SKM-1 treated with dmso at 0.1 percent for 144 hours (cell line): ENCODE data around the gene BST1.

Experiments used
- DNase-seq: peaks from one replicate; lab custom pipeline; 2025; ENCODE audit not compliant: unreplicated experiment; lab: John Stamatoyannopoulos, UW

The BST1 gene

DNA sequence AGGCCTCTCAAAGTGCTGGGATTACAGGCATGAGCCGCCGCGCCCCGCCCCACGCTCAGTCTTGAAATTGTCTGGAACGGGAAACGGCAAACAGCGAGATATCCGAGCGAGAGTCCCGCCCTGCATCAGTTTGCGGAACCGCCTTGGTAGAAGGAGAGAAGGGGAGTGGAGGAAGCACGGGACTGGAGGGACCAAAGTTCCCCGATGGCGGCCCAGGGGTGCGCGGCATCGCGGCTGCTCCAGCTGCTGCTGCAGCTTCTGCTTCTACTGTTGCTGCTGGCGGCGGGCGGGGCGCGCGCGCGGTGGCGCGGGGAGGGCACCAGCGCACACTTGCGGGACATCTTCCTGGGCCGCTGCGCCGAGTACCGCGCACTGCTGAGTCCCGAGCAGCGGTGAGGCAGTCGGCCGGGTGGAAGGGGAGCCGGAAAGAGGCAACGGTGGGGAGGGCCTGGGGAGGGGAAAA is at the start of gene BST1:
BST1 (plus strand) TSS at position 125 of the 463 bp plus-strand sequence; CDS start at position 205, 80 bp downstream.
- peak; percentile 81 for DNase-seq

- no peak for DNase-seq
Measured at GRCh38 chr4:15653420-15653819, 49.4 kb upstream of the BST1 start.

GRCh38 chr4:15653864-15654592 is 48.8 kb upstream of the BST1 start:
- peak; percentile 18 for DNase-seq

GRCh38 chr4:15654593-15655222 is 48.2 kb upstream of the BST1 start:
- no peak for DNase-seq

DNA sequence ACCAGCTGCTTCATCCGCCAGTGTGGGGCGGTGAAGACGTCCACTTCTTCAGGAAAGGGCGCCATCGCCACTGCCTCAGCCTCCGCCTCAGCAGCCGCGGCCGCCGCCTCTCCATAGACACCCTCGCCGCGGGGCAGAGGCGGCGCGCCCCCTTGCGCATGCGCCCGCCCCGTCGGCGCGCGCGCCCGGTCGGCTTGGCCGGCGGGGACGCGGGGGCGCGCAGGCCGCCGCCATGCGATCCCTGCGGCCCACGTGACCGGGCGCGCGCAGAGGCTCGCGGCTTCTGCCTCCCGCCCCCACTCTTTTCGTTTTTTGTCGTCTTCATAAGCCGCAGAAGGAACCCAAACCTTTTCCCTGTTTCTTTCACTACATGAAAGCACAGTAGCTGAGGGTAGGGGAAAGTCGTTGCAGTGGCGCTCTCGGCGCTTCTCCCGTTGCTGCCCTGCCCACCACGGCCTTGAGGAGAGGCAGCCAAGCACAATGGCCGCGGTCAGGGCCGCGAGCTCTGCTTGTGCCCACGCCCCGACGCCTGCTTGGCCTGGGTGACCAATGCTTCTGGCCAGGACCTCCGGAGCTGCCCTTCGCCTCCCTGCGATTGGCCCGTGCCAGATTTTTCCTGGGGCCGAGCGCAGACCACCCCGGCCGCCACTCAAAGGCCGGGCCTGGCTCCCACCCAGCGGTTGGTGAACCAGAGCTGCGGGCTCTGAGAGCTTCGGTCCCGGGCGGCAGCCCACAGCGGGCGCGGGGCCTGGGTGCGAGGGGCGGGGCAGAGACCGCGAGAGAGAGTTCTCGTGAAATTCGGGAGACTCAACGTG is 47.4 kb upstream of the BST1 start, which contains the start of gene FBXL5:
FBXL5 (minus strand) TSS at position 135 of the 815 bp plus-strand sequence; CDS start at position 65, 70 bp downstream.
- peak; percentile 75 for DNase-seq

DNA sequence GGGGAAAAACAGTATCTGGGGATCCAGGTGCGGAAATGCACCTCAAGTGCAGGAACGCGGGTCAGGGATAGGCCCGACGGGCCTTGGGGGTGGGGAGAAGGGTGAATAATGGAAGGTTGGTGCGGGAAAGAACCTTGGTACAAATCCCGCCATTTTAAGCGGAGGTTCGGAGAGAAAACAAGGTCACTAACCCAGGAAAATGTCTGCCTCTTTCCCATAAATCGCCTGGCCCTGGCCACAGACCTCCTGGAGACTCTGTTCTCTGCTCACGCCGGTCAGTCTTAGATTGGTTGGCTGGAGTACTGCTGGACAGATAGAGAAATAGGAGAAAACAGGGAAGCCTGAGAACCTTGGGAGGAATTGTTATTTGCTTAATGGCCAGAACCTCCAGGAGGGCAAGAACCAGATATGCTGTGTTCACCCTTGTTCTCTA is 46.8 kb upstream of the BST1 start:
- no peak for DNase-seq

DNA sequence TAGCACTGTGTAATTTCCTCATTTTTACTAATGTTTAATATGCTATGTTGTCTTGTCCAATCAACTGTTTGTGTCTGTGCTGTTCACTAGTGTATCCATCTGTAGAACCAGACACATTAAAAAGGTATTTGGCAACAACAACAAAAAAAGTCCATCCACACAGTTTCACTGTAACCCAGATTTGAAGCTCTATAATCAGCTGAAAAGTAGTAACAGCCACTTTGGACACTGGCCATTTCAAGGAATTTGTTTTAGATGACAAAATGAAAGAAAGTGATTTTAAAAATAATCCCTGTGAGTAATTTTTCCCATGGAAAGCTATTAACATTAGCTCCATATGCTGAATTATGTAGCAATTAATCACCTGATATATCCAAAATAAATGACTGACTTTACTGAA is 45.5 kb upstream of the BST1 start:
- DNase-seq = no peak

DNA sequence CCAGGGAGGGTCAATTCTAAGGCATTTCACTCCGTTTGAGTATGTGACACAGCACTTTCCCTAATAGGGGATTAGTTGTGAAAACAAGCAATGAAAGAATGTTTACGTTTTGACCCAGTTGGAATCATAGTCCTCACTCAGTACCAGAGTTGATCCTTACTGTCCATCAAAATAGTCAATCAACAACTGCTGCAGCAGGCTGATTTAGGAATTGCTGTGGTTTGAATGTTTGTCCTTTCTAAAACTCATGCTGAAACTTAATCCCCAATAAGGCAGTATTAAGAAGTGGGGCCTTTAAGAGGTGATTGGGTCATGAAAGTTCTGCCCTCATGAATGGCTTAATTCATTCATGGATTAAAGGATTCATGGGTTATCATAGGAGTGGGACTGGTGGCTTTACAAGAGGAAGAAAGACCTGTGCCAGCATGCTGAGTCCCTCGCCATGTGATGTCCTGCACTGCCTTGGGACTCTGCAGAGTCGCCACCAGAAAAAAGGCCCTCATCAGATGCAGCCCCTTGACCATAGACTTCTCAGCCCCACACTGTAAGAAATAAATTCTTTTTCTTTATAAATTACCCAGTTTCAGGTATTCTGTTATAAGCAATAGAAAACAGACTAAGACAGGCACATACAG is 44.6 kb upstream of the BST1 start:
- no peak for DNase-seq

DNA sequence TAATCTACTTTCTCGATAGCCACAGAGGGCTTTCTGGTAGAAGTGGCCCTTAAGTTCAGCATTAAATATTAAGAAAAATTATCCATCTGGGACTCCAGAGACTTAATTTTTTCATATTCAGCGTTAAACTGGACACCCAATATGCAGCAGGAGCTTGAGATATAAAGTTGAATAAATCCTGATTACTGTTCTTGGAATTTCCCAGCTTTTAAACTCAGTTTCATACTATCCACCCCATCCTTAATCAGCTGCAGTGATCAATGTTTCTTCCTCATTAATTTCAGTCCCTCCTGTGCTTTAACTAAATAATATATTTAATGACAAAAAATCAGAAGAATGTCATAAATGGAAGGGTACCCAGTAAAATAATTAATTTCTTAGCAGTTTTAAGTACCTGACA is 44.1 kb upstream of the BST1 start:
- DNase-seq = no peak

DNA sequence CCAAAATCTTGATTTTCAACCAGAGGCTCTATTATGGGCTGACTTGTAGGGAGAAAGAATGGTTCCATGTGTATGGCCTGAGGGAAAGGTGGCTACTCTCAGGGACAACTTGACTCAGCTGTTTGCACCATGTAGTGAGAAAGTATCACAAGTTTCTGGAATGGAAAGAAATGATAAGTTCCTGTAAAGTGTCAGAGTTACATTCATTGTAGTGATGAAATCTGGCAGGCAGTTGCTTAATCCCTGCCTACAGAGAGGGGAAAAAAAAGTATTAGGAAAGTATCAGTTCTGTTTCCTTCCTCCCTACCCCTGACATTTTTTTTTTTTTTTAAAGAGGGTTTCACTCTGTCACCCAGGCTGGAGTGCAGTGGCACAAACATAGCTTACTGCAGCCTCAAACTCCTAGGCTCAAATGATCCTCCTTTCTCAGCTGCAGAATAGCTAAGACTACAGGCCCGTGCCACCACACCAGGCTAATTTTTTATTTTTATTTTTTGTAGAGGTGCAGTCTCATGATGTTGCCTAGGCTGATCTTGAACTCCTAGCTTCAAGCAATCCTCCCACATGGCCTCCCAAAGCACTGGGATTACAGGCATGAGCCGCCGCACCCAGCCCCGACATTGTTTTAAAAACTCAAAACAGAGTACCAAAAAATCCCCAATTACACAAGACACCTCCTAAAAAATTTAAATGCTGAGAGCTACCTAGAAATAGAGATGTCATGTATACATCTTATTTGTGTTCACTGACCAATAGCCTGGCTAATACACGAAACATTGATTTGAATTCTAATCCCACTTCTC is 42.9 kb upstream of the BST1 start:
- DNase-seq = peak; percentile 92

- DNase-seq = peak; percentile 88
Measured at GRCh38 chr4:15665753-15666365, 37.0 kb upstream of the BST1 start.

DNA sequence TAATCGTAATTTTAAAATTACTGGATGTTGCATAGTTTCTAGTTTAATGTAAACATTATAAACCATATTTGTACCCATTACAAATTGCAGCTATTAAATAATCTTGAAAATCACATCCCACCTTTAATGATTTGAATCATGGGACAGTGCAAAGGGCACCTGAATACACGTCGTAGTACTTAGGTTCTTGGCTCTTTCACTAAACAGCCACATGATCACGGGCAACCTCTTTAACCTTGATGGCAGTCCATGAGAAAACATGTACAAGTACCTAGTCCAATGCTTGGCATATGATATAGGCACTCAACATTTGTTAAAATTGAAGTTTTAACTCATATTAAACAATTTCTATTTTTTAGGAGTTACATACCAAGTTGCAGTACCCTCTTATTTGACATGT is 35.9 kb upstream of the BST1 start:
- DNase-seq = no peak

GRCh38 chr4:15668566-15669435 is 34.1 kb upstream of the BST1 start:
- no peak for DNase-seq

DNA sequence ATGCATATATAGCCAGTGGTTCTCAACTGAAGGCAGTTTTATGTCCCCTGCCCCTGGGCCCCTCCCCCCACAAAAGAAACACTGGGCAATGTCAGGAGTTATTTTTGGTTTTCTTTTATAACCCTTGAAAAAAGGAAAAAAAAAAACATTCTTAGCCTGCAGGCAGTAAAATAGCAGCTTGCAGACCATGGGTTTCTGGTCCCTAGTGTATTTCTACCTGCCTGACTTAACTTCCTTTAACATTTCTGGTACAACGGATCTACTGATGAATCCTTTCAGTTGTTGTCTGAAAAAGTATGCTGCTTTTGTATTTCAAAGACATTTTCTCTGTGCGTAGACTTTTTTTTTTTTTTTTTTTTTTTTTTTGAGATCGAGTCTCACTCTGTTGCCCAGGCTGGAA is 32.3 kb upstream of the BST1 start:
- no peak for DNase-seq

GRCh38 chr4:15672101-15672500 is 30.8 kb upstream of the BST1 start:
- DNase-seq = no peak

DNA sequence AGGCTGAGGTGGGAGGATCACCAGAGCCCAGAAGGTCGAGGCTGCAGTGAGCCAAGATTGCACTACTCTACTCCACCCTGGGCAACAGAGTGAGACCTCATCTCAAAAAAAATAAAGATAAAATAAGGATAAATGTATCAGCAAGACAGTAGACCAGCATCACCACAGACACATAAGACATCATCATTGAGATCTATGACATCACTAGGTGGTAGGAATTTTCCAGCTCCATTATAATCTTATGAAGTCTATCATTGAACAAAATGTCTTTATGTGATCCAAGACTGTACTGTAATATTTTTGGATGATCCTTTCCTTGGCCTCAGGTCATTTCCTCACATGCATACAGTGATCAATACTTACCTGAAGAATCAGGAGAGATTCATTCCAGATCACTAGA is 29.5 kb upstream of the BST1 start:
- DNase-seq = no peak

DNA sequence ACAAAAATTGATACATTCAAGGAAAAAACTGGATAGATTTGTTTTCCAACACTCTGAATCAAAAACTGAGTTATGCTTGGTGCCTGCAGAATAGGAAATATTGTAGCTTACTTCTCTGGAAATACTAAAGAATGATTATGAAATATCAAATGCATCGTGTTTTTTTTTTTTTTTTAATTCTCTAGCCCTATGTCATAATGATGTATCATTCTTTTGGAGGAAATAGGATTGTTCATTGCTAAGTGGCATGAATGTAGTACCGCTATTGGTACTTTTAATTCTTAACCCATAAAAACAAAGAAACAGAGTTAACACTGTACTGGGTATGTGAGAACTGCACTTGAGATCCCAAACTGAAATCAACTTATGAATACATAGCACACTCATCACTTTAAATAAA is 28.8 kb upstream of the BST1 start:
- no peak for DNase-seq

- DNase-seq = no peak
Measured at GRCh38 chr4:15674926-15675325, 27.9 kb upstream of the BST1 start.

DNA sequence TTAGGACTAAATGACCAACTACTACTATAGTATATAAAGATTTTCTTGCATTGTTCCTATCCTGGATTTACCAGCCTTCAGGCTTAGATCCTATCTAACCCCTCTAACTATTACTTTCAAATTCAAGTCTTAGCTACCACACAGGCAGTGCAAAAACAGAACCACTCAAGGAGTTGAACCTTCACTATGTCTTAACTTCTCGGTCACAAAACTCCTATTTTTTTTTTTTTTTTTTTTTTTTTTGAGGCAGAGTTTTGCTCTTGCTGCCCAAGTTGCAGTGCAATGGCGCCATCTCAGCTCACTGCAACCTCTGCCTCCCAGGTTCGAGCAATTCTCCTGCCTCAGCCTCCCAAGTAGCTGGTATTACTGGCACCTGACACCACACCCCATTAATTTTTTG is 27.5 kb upstream of the BST1 start:
- DNase-seq = no peak
